GM21360 (cell line): ENCODE measurements around the gene ZNF71.
"Not testable (repeated sequence)": the region's sequence is repeated elsewhere in the genome, so short reads cannot be mapped to it uniquely, and the experiment has no call there.

Experiments used
- ATAC-seq: cut with Tn5 transposase; IDR thresholded peaks from one replicate; pipeline ENCODE4 v1.9.1; 2021; ENCODE audit warnings: mild to moderate bottlenecking, moderate library complexity; ENCODE audit not compliant: unreplicated experiment

Gene ZNF71

DNA sequence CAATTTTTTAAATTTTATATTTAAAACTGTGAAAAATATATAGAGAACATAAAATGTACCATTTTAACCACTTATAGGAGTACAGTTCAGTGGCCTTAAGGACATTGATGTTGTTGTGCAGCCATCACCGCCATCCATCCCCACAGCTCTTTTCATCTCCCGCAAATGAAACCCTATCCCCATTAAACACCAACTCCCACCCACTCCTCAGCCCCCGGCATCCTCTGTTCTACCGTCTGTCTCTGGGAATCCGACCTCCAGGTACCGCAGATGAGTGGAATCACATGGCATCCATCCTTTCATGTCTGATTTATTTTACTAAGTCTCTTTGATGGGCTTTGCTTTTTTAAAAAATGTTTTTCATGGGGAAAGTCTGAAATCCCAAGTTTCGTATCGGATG lies 24.0 kb downstream of the ZNF71 start:
- ATAC-seq: no peak

DNA sequence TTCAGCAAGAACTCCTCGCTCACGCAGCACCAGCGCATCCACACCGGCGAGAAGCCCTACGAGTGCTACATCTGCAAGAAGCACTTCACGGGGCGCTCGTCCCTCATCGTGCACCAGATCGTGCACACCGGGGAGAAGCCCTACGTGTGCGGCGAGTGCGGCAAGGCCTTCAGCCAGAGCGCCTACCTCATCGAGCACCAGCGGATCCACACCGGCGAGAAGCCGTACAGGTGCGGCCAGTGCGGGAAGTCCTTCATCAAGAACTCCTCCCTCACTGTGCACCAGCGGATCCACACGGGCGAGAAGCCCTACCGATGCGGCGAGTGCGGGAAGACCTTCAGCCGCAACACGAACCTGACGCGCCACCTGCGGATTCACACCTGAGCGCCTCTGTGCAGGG lies 27.3 kb downstream of the ZNF71 start:
- no peak for ATAC-seq

DNA sequence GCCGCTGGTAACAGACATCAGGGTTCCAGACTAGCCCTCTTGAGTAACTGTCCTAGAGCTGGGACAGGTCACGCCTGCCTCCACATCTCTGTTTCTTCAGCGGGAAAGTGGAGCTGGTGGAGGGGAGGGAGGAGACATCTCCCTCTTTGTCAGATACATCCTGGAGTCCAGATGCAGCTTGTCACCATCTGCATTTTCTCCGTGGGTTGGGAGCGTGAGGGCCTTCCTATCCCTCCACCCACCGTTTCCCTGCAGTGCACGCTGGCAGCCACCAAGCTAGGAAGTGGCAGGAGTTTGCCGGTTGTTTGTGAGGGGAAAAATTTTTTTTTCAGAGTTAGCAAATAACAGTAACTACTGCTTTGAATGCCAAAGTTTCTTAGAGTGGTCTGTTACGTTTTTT lies 27.9 kb downstream of the ZNF71 start:
- ATAC-seq: no peak

DNA sequence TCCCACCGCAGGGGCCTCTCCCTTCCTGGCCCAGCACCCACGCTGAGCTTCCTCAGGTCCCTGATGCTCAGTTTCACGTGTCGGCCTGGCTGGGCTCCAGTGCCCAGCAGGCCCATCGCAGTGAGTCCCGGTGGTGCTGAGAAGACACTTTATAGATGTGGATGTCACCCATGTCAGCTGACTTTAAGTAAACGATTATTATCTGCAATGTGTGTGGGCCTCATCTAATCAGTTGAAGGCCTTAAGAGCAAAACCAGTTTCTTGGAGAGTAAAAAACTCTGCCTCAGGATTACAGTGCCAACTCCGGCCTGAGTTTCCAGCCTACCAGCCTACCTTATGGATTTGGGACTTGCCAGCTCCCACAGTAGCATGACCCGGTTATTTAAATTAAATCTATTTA lies 30.6 kb downstream of the ZNF71 start:
- no peak for ATAC-seq

DNA sequence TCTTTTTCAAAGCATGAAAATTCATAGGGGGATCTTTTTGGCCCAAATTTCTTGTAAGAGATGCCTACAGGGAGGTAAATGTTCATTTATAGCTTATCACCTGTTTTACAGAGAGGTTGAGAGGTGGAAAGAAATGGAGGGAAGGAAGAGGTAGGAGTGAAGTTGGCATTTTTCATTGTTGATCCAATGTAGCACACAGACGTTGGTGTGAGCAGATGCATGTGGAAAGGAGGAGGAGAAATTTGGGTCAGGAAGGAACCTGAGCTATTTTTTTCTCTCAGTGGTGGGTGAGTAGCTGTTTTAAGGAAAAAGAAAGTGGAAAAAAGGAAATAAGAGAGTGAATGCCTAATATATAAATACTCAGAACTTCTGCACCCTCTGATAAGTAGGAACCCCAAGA lies 37.9 kb downstream of the ZNF71 start:
- no peak for ATAC-seq

DNA sequence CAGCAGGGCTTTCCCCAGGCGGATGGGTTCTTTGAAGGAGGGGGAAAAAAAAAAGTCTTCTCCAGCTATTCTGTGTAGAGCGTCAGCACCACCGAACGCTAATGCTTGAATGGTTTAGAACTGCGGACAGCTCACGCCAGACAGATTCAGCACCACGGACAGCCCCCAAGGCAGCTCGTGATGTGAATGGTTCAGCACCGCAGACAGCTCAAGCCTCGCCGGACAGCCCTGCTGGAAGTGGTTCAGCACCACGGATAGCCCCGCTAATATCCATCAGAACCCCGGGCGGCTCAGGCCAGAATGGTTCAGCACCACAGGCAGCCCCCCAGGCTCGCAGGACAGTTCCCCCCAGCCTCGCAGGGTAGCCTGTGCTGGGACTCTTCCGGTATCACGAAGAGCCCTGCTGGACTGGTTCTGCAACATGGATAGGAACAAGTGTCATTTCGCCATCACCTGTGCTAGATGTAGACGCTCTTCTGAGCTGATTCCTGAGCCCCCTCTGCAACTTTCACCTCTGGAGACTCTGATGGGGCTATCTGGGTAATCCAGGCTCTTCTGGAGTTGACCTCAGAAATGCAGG lies 43.0 kb downstream of the ZNF71 start:
- no peak for ATAC-seq

DNA sequence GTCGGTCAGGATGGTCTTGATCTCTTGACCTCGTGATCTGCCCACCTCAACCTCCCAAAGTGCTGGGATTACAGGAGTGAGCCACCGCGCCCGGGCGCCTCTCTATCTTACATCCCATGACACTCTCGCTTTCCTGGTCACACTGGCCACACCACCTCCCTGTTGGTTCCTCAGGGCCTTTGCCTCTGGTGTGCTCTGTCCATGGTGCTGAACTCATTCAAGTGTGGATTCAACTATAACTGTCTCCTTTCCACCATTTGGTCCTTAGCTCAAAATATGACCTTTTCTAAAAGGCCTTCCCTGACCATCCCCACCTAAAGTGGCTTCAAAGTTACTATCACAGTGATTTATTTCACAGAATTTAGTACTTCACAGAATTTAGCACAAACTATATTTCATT lies 44.1 kb downstream of the ZNF71 start:
- ATAC-seq: no peak

DNA sequence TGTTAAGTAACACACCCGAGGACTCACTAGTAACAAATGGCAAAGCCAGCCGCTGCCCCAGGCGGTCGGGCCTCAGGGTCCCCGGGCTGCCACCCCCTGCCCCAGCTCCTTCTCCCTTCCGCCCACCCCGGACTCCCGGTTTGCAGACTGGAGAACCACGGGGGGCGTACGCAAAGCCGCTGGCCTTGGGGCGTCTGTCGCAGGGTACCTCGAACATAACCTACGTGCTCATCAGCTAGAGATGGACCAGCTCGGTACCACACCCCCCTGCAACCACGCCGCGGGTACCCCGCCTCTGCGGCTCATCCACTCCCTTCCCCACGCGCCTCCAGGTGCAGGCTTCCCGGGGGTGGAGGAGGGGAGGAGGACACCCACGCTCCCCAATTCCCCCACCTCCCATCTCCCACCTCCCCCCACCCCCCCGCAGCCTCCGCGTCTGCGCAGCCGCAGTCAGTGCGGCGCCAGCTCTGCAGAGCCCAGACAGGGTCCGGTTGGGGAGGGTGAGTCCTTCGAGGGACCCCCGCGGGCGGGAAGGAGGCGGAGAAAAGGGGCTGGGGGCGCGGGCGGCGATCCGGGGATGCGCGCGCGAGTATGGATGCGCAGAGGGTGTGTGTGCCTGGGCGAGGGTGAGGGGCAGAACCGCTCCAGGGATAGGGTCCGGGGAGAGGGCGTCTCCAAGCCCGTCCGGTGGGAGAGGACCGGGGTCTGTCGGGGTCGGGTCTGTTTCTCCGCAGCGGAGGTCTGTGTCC lies 47.8 kb downstream of the ZNF71 start, which contains the start of gene SMIM17:
Gene SMIM17 (plus strand): TSS at position 449 of the 749 bp plus-strand sequence. CDS start 2,509 bp downstream, outside the sequence.
- no peak for ATAC-seq

DNA sequence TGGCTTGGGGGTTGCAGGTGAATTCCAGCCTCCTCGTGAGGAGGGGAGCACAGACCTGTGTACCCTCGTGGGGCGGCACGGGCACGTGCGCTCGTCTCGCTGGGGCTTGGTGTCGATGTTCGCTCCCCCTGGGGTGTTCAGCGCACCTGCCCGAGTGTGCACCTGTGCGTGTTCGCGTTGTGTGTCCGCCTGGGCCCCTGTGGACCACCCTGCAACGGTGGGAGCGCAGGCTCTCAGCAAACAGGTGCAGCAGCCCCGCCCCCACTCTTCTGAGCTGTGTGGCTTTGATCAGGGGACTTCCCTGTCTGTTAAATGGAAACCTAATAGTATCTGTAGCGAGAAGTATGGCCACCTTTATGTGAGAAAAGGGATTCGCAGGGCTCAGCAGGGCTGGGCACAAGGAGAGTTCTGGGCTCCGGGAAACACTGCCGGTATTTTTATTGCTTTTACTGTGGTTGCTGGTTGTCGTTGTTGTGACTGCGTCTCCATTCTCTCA lies 48.4 kb downstream of the ZNF71 start:
- ATAC-seq: no peak

DNA sequence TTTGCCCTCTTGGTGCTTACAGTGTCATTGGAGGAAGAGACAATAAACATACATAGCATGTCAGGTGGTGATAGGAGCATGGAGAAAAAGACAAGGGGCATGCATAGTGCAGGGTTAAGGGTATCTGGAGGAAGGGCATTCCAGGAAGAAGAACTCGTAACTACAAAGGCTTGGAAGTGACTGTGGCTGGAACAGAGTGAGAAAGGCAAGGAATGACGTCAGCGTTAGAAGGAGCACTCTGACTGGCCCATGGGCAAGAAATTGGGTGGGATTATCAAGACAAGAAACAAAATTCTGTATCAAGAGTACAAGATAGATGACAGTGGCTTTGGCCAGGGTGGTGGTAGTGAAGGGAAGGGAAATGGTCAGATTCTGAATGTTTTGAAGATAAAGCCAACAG lies 59.0 kb downstream of the ZNF71 start:
- ATAC-seq: no peak

DNA sequence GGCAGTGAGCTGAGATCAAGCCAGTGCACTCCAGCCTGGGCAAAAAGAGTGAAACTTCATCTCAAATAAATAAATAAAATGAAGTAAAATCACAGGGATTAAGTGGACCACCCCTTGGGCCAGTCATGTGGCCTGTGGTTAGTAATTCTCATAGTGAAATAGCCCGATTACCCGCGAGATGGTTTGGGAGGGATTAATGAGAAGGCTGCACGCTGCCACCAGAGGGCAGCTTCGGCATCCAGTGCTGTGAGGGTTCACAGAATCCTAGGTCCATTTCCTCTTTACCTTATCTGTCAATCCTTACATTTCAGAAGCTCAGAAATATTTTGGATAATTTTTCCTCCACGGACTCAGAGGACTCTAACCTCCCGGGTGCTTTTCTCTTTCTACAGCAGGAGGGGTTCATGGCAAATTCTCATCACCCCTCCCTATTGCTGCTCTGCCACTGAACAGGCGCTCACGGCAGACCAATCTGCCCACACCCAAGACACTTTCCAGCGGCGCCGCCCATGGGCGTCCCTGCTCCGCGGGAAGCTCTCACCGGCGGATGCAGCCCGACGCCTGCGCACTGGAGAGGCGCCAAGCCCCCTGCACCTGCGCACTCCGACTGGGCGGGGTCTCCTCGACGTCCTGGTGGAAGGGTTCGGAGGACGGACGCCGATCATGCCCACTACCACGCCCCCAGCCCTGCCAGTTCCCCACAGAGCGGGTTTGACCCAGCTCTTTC lies 65.4 kb downstream of the ZNF71 start:
- ATAC-seq: no peak

DNA sequence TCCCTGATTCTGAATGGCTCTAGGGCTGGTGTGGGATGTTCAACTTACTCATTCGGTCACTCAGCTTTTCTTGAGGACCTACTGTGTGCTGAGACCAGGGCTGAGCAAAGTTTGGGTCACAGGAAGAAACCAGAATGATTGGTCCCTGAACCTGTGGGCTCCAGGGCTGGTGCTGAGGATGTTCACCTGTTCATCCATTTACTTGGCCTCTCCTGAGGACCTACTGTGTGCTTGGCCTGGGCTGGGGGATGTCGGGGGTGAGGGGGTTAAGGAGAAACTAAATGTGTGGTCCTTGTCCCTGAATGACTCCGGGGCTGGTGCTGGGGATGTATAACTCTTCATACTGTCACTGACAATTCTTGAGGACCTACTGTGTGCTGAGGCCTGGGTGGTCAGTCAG lies 66.1 kb downstream of the ZNF71 start:
- ATAC-seq: no peak

DNA sequence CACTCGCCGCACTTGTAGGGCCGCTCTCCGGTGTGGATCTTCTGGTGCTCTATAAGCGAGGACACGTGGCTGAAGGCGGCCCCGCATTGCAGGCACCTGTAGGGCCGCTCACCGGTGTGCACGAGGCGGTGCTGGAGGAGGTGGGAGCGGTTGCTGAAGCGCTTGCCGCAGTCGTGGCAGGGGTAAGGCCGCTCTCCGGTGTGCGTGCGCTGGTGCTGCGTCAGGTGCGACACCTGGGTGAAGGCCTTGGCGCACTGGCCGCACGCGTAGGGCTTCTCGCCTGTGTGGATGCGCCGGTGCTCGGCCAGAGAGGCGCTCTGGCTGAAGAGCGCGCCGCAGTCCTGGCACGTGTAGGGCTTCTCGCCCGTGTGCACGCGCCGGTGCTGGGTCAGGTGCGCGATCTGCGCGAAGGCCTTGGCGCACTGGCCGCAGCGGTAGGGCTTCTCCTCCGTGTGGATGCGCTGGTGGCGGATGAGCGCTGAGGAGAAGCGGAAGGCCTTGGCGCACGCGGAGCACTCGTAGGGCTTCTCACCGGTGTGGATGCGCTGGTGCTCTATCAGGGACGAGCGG lies 68.9 kb downstream of the ZNF71 start:
- ATAC-seq: no peak

DNA sequence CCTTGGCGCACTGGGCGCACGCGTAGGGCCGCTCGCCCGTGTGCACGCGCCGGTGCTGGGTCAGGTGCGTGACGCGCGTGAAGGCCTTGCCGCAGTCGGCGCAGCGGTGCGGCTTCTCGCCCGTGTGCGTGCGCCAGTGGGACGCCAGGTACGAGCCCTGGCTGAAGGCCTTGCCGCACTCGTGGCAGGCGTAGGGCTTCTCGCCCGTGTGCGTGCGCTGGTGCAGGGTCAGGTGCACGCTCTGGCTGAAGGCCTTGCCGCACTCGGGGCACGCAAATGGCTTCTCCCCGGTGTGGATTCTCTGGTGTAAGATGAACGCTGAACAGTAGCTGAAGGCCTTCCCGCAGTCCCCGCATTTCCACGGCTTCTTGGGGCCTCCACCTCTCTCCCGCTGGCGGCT lies 69.4 kb downstream of the ZNF71 start:
- no peak for ATAC-seq

DNA sequence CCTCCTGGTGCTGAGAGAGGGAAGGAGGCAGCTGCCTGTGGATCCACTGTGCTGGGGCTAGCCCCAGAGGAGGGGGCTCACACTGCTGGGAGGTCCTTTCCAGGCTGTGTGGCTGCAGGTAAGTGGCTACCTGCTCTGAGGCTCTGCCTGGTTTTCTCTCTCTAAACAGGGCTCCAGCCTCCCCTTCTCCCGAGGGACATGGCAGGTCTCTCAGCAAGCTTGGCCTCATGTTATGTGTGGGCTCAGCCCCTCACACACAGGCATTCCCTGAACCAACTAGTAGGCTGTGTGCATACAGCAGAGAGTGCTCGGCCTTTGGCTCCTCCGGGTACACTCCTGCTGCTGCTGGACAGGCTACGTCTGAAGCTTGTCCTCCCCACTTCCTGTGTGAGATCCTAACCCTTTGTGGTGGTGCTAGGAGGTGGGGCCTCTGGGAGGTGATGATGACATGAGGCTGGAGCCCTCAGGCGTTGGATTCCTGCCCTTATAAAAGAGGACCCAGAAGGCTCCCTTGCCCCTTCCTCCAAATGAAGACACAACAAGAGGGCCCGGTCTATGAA lies 72.3 kb downstream of the ZNF71 start:
- no peak for ATAC-seq

DNA sequence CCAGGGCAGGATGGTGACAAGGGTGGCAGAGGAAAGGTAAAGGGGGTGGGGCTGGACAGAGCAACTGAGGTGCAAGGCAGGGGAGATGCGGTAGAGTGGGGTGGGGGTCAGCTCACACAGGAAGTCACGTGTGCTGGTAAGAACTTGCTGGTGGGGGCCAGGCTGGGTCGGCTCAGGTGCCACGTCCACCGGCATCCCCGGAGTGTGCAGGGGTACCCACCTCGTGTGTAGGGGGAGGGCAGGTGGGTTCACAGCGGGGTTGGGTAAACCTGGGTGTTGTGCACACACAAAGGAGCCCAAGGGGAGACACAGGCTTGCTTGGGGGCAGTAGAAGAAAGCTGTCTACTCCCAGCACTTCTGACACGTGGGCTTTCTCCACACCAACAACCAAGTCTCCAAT lies 73.6 kb downstream of the ZNF71 start:
- no peak for ATAC-seq

DNA sequence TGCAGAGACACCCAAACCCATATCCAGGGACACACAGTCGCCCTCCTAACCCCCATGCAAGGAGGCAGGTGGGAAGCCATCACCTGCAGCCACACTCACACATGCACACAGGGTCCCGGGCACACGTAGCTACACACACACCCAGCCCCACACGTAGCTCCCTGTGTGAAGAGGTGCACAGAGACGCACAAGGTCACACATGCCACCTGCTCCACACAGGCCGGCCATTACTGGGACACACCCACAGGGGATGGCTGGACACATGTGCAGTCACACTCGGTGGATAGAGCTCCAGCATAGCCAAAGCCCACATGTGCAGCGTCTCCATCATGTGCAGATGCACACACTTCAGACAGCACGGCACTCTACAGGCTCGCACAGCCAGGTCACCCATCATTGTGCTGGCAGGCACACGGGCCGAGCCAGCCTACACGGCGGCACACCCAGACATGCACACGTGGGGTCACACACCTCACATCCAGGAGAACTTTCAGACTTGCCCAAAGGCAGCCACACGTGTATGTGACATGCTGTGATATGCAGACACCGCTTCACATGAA lies 75.4 kb downstream of the ZNF71 start:
- ATAC-seq: no peak

DNA sequence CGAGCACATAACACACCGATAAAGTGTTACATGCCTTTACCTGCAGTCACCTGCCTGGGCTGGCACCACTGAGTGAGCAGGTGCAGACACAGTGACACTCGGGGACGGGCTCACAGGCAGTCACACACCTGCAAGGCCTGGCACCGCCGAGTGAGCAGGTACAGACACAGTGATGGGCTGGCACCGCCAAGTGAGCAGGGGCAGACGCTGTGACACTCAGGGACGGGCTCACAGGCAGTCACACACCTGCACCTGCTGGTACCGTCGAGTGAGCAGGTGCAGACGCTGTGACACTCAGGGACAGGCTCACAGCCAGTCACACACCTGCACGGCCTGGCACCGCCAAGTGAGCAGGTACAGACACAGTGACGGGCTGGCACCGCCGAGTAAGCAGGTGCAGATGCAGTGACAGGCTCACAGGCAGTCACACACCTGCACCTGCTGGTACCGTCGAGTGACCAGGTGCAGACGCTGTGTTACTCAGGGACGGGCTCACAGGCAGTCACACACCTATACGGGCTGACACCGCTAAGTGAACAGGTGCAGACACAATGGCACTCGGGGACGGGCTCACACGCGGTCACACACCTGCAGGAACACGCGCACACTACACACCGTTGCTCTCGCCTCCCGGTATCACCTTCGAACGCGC lies 76.0 kb downstream of the ZNF71 start:
- ATAC-seq: no peak

DNA sequence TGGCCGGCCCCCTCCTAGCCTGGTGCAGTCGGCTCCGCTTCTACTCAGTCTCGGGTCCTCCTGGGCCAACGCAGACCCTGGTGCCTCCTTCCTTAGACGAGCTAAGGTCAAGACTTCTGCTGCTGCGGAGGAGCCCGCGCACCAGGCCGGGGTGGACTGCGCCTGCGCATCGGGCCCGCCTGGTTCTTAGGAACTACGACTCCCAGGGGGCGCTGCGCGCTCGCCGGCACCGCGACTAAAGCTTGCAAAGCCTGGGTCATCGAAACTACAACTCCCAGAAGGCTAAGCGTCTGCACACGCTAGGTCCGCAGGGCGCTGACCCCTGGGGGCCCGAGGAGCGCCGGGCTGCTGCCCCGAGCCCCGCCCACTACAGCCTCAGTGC lies 76.5 kb downstream of the ZNF71 start, which contains the start of gene ZNF835:
Gene ZNF835 (minus strand): TSS at position 145 of the 382 bp plus-strand sequence. CDS start 6,559 bp downstream, outside the sequence.
- ATAC-seq: no peak

DNA sequence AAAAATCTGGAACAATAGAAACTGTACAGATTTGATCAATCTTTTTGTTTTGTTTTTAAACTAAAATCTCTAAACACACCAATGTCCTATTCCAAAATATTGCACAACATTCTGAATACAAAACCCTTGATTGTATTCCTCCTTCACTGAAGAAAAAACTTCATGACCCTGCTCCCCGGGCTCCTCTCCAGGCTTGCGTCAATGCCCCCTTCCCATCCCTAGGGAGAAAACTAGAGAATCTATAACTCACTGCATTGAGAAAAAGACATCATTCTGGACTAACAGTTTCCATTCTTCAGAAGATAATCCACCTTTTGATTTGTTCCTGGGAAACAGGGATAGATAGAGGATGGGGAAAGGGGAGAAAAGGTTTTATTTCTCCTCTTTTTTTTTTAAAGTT lies 77.5 kb downstream of the ZNF71 start:
- ATAC-seq: not testable (repeated sequence)
